Pons (tissue), 1 donor: ENCODE results near the gene AMN1.

Source experiments
- DNase-seq: peaks from one replicate; pipeline ENCODE4 v3.0.0-alpha.2; 2016; ENCODE audit warnings: low spot score

The AMN1 gene

GRCh38 chr12:31629756-31630732 lies 98.8 kb downstream of the AMN1 start:
- DNase-seq: no peak

GRCh38 chr12:31627456-31628054 lies 101.3 kb downstream of the AMN1 start:
- DNase-seq: no peak

GRCh38 chr12:31626270-31626995 lies 102.4 kb downstream of the AMN1 start:
- DNase-seq: no peak

- DNase-seq: no peak
Measured at GRCh38 chr12:31622038-31622437, 106.8 kb downstream of the AMN1 start.
